SK-N-SH (cell line): ENCODE measurements around the gene ZBTB7B.

Experiments used
- JUND ChIP-seq: IDR thresholded peaks from 2 replicates; pipeline ENCODE4 v1.4.0; 2012
- NFIC ChIP-seq: IDR thresholded peaks from 2 replicates; pipeline ENCODE4 v1.4.0; 2012; ENCODE audit warnings: borderline replicate concordance
- SMC3 ChIP-seq: IDR thresholded peaks from 2 replicates; pipeline ENCODE4 v1.6.1; 2012; ENCODE audit warnings: low read depth, low read length, improper control_type of control experiment
- YY1 ChIP-seq: IDR thresholded peaks from 2 replicates; pipeline ENCODE4 v1.4.0; 2012; ENCODE audit warnings: low read depth, mild to moderate bottlenecking
- TF ChIP-seq, protein P1 (sequence below): fragments of 200-600 bp; sonication (generic); IDR thresholded peaks from 2 replicates; pipeline ENCODE4 v1.6.1; 2017; ENCODE audit warnings: antibody characterized with exemption, mild to moderate bottlenecking, moderate library complexity
- TF ChIP-seq, protein P2 (sequence below): IDR thresholded peaks from 2 replicates; pipeline ENCODE4 v1.4.0; 2012; ENCODE audit warnings: low read depth

DNA sequence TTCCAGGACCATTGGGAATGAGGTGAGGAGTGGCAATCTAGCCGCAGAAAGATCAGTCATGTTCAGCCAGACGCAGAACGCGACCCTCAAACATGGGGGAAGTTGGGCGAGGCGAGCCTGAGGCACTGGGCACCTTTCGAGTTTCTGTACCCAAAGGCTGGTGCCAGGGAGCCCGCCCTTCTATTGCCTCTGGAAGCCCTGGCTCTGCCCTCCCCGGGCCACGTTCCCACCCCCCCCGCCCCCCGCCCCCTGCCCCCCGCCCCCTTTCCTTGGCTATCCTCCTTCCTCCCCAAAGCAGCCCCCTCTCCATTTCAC is 2.2 kb upstream of the ZBTB7B start:
- TF ChIP-seq, protein P1, sequence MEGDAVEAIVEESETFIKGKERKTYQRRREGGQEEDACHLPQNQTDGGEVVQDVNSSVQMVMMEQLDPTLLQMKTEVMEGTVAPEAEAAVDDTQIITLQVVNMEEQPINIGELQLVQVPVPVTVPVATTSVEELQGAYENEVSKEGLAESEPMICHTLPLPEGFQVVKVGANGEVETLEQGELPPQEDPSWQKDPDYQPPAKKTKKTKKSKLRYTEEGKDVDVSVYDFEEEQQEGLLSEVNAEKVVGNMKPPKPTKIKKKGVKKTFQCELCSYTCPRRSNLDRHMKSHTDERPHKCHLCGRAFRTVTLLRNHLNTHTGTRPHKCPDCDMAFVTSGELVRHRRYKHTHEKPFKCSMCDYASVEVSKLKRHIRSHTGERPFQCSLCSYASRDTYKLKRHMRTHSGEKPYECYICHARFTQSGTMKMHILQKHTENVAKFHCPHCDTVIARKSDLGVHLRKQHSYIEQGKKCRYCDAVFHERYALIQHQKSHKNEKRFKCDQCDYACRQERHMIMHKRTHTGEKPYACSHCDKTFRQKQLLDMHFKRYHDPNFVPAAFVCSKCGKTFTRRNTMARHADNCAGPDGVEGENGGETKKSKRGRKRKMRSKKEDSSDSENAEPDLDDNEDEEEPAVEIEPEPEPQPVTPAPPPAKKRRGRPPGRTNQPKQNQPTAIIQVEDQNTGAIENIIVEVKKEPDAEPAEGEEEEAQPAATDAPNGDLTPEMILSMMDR, result no peak
- TF ChIP-seq JUND (no peak), SMC3 (no peak), YY1 (no peak), NFIC (no peak)
- TF ChIP-seq, protein P2, sequence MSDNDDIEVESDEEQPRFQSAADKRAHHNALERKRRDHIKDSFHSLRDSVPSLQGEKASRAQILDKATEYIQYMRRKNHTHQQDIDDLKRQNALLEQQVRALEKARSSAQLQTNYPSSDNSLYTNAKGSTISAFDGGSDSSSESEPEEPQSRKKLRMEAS, result no peak
